Neural cell (in vitro differentiated cells): ENCODE measurements around the gene NAA38. TPM values are rescaled to one million over a fixed set of nuclear protein-coding genes. Genes with fewer than 3 reads are reported as not detected.

Experiments
- H2AFZ ChIP-seq: fragments of 200-600, 300-800 bp; sonication (generic), shearing (Covaris generic); 2 replicates; pipeline ENCODE4 v1.6.0; 2014; ENCODE audit warnings: low read depth, mild to moderate bottlenecking, antibody characterized with exemption, low read length, moderate library complexity
- H3F3A ChIP-seq: fragments of 200-600 bp; shearing (Covaris generic); 2 replicates; pipeline ENCODE4 v1.6.1; 2016; ENCODE audit warnings: mild to moderate bottlenecking, moderate library complexity, mixed read lengths, antibody characterized with exemption, low read length; ENCODE audit not compliant: insufficient read depth, poor library complexity, severe bottlenecking
- H3K27ac ChIP-seq: fragments of 200-600, 300-800 bp; sonication (generic), shearing (Covaris generic); 2 replicates; pipeline ENCODE4 v1.5.1; 2014; ENCODE audit warnings: mild to moderate bottlenecking, low read length, moderate library complexity
- H3K27me3 ChIP-seq: fragments of 300-800, 200-600 bp; sonication (generic), shearing (Covaris generic); 2 replicates; pipeline ENCODE4 v1.6.0; 2014; ENCODE audit warnings: mild to moderate bottlenecking, low read depth, low read length, moderate library complexity; ENCODE audit not compliant: insufficient read depth
- H3K36me3 ChIP-seq: fragments of 300-800, 200-600 bp; sonication (generic), shearing (Covaris generic); 2 replicates; pipeline ENCODE4 v1.5.1; 2014; ENCODE audit warnings: mild to moderate bottlenecking, antibody characterized with exemption, low read length, moderate library complexity; ENCODE audit not compliant: insufficient read depth
- H3K4me2 ChIP-seq: fragments of 300-800, 200-600 bp; sonication (generic), shearing (Covaris generic); 2 replicates; pipeline ENCODE4 v1.6.0; 2014; ENCODE audit warnings: mild to moderate bottlenecking, low read length
- H3K4me3 ChIP-seq: fragments of 300-800, 200-600 bp; sonication (generic), shearing (Covaris generic); 2 replicates; pipeline ENCODE4 v1.5.1; 2014; ENCODE audit warnings: mild to moderate bottlenecking, low read length, moderate library complexity
- H3K79me2 ChIP-seq: fragments of 200-600 bp; shearing (Covaris generic); replicated peaks from 2 replicates; pipeline ENCODE4 v1.6.0; 2014; ENCODE audit warnings: mild to moderate bottlenecking, low read length, moderate library complexity; ENCODE audit not compliant: insufficient read depth
- H3K9ac ChIP-seq: fragments of 300-800, 200-600 bp; sonication (generic), shearing (Covaris generic); 2 replicates; pipeline ENCODE4 v1.6.1; 2016; ENCODE audit warnings: mild to moderate bottlenecking, low read length, mixed read lengths
- H3K9me2 ChIP-seq: fragments of 200-600 bp; shearing (Covaris generic); 2 replicates; pipeline ENCODE4 v1.6.1; 2016; ENCODE audit warnings: mild to moderate bottlenecking, low read length, mixed read lengths; ENCODE audit not compliant: insufficient read depth
- H3K9me3 ChIP-seq: fragments of 200-600, 300-800 bp; sonication (generic), shearing (Covaris generic); 2 replicates; pipeline ENCODE4 v1.6.1; 2016; ENCODE audit warnings: mild to moderate bottlenecking, mixed run types, low read length, moderate library complexity, mixed read lengths
- H4K20me1 ChIP-seq: fragments of 200-600 bp; shearing (Covaris generic); 2 replicates; pipeline ENCODE4 v1.6.1; 2016; ENCODE audit warnings: mild to moderate bottlenecking, mixed run types; ENCODE audit not compliant: insufficient read depth
- CTCF ChIP-seq: fragments of 450-650 bp; IDR thresholded peaks from 2 replicates; pipeline ENCODE4 v1.5.1; 2014; ENCODE audit warnings: antibody characterized with exemption, mild to moderate bottlenecking, moderate library complexity; ENCODE audit not compliant: poor library complexity, severe bottlenecking
- EP300 ChIP-seq: fragments of 450-650 bp; conservative IDR thresholded peaks from 2 replicates; pipeline ENCODE4 v1.6.1; 2014; ENCODE audit warnings: antibody characterized with exemption, mild to moderate bottlenecking, moderate library complexity; ENCODE audit not compliant: poor library complexity, severe bottlenecking
- EZH2 ChIP-seq: fragments of 200-600, 300-800 bp; shearing (Covaris generic), sonication (generic); IDR thresholded peaks from 2 replicates; pipeline ENCODE4 v1.6.1; 2014; ENCODE audit warnings: antibody characterized with exemption, low read length, borderline replicate concordance, mild to moderate bottlenecking; ENCODE audit not compliant: insufficient read depth, poor library complexity, severe bottlenecking
- MXI1 ChIP-seq: fragments of 450-650 bp; conservative IDR thresholded peaks from 2 replicates; pipeline ENCODE4 v1.6.1; 2014; ENCODE audit warnings: antibody characterized with exemption, mild to moderate bottlenecking; ENCODE audit not compliant: poor library complexity, severe bottlenecking
- POLR2AphosphoS5 ChIP-seq: IDR thresholded peaks from 2 replicates; pipeline ENCODE4 v1.6.1; 2012
- RAD21 ChIP-seq: fragments of 450-650 bp; conservative IDR thresholded peaks from 2 replicates; pipeline ENCODE4 v1.6.1; 2014; ENCODE audit warnings: antibody characterized with exemption, mild to moderate bottlenecking, moderate library complexity
- REST ChIP-seq: IDR thresholded peaks from 2 replicates; pipeline ENCODE4 v1.6.1; 2012; ENCODE audit warnings: borderline replicate concordance
- SMC3 ChIP-seq: fragments of 450-650 bp; conservative IDR thresholded peaks from 2 replicates; pipeline ENCODE4 v1.6.1; 2014; ENCODE audit warnings: antibody characterized with exemption, mild to moderate bottlenecking, moderate library complexity; ENCODE audit not compliant: poor library complexity
- TAF1 ChIP-seq: IDR thresholded peaks from 2 replicates; pipeline ENCODE4 v1.6.1; 2012; ENCODE audit warnings: low read depth
- polyA plus RNA-seq: library from polyadenylated mRNA; depleted of rRNA; stranded (reverse); fragments of >200 nt; gene quantifications from 2 replicates; pipeline ENCODE4 v1.2.3, GENCODE V29; 2014

The NAA38 gene
- polyA plus RNA-seq, 1 donor from 2014 or later: 110 TPM

GRCh38 chr17:7842380-7843256 is 14.7 kb downstream of the NAA38 start:
- H2AFZ ChIP-seq: no peak overlapping the region
- peak overlapping the region; percentile 94 for H3K27ac ChIP-seq
- peaks cover 52% of the 10 kb centered on the region for H4K20me1 ChIP-seq

GRCh38 chr17:7841915-7842379 is 15.4 kb downstream of the NAA38 start:
- Histone ChIP-seq H3K27me3 (no peaks in the 10 kb centered on the region), H3K79me2 (peaks cover 82% of the 10 kb centered on the region), H3K4me3 (peak overlapping the region; percentile 99), H3K27ac (peak overlapping the region; percentile 94), H3K36me3 (no peaks in the 10 kb centered on the region), H3K9me3 (no peaks in the 10 kb centered on the region), H2AFZ (no peak overlapping the region), H3K9me2 (no peaks in the 10 kb centered on the region), H3K9ac (peak overlapping the region; percentile 92), H3K4me2 (peak overlapping the region; percentile 99), H3F3A (peaks cover 6% of the 10 kb centered on the region), H4K20me1 (peaks cover 48% of the 10 kb centered on the region)
- TF ChIP-seq CTCF (no peak), EZH2 (no peak), MXI1 (peak; percentile 28), POLR2AphosphoS5 (peak; percentile 59), SMC3 (no peak)

More at GRCh38 chr17:7842380-7843256, 14.7 kb downstream of the NAA38 start:
- peaks cover 76% of the 10 kb centered on the region for H3K79me2 ChIP-seq
- H3K4me2 ChIP-seq: peak overlapping the region; percentile 97
- H3K36me3 ChIP-seq: no peaks in the 10 kb centered on the region
- H3K9me2 ChIP-seq: no peaks in the 10 kb centered on the region
- no peaks in the 10 kb centered on the region for H3K27me3 ChIP-seq
- H3F3A ChIP-seq: peaks cover 4% of the 10 kb centered on the region
- no peaks in the 10 kb centered on the region for H3K9me3 ChIP-seq
- peak overlapping the region; percentile 99 for H3K4me3 ChIP-seq
- peak overlapping the region; percentile 92 for H3K9ac ChIP-seq
- TF ChIP-seq POLR2AphosphoS5 (peak; percentile 10), RAD21 (no peak), REST (peak; percentile 17), TAF1 (no peak), SMC3 (peak; percentile 38), MXI1 (no peak), EP300 (no peak)
